PC-9 (cell line): Measurements from ENCODE around the gene ACP4. TPM values are rescaled to one million over a fixed set of nuclear protein-coding genes. Genes with fewer than 3 reads are reported as not detected.
"Not testable (repeated sequence)": the region's sequence is repeated elsewhere in the genome, so short reads cannot be mapped to it uniquely, and the experiment has no call there.

Experiments
- BruUV-seq: library from RNA; stranded (reverse); fragments of 400-500 nt; replicated peaks from 2 replicates; lab custom pipeline; 2021; lab: Mats Ljungman, UMichigan
- CTCF ChIA-PET: fragments of 300-600 bp; sonication (Branson Sonifier 250); formaldehyde crosslinking; loops from one replicate; lab custom pipeline; 2022; ENCODE audit warnings: antibody characterized with exemption; lab: Charles Lee
- POLR2A ChIA-PET: fragments of 300-600 bp; sonication (Branson Sonifier 250); formaldehyde crosslinking; loops from one replicate; lab custom pipeline; 2022; ENCODE audit warnings: antibody characterized with exemption; ENCODE audit not compliant: unreplicated experiment; lab: Charles Lee
- DNase-seq, 2 experiments: peaks; one replicate each; pipeline versions ENCODE4 v3.0.0 to v3.0.0-alpha.2; 2015 to 2022; ENCODE audit warnings: mixed read lengths in 1 of 2
- H2AFZ ChIP-seq: fragments of 200-600 bp; sonication (generic); 2 replicates; pipeline ENCODE4 v1.8.1; 2017; ENCODE audit warnings: antibody characterized with exemption
- H3F3A ChIP-seq: fragments of 200-600 bp; sonication (generic); 2 replicates; pipeline ENCODE4 v1.8.1; 2017; ENCODE audit warnings: antibody characterized with exemption, mild to moderate bottlenecking, low read depth; ENCODE audit not compliant: insufficient read depth
- H3K27ac ChIP-seq: fragments of 200-600 bp; sonication (generic); 2 replicates; pipeline ENCODE4 v1.6.1; 2016; ENCODE audit warnings: mixed run types
- H3K27me3 ChIP-seq: fragments of 200-600 bp; sonication (generic); 2 replicates; pipeline ENCODE4 v1.6.1; 2016; ENCODE audit warnings: low read depth, mixed run types; ENCODE audit not compliant: insufficient read depth
- H3K36me3 ChIP-seq: fragments of 200-600 bp; sonication (generic); 2 replicates; pipeline ENCODE4 v1.6.1; 2016; ENCODE audit warnings: low read depth, mixed run types
- H3K4me1 ChIP-seq: fragments of 200-600 bp; sonication (generic); replicated peaks from 2 replicates; pipeline ENCODE4 v1.6.1; 2016; ENCODE audit warnings: mixed run types; ENCODE audit not compliant: insufficient read depth
- H3K4me2 ChIP-seq: fragments of 200-600 bp; sonication (generic); 2 replicates; pipeline ENCODE4 v1.6.1; 2017; ENCODE audit warnings: mixed run types
- H3K4me3 ChIP-seq: fragments of 200-600 bp; sonication (generic); 2 replicates; pipeline ENCODE4 v1.6.1; 2016; ENCODE audit warnings: mixed run types
- H3K79me2 ChIP-seq: fragments of 200-600 bp; sonication (generic); 2 replicates; pipeline ENCODE4 v1.6.1; 2017; ENCODE audit warnings: low read depth, mixed run types
- H3K9me2 ChIP-seq: fragments of 200-600 bp; sonication (generic); 2 replicates; pipeline ENCODE4 v1.8.1; 2017; ENCODE audit warnings: mild to moderate bottlenecking; ENCODE audit not compliant: insufficient read depth
- H3K9me3 ChIP-seq: fragments of 200-600 bp; sonication (generic); 2 replicates; pipeline ENCODE4 v1.8.1; 2016; ENCODE audit warnings: low read depth; ENCODE audit not compliant: insufficient read depth
- H4K20me1 ChIP-seq: fragments of 200-600 bp; sonication (generic); 2 replicates; pipeline ENCODE4 v1.8.1; 2017; ENCODE audit not compliant: insufficient read depth
- CTCF ChIP-seq: fragments of 200-600 bp; sonication (generic); conservative IDR thresholded peaks from 2 replicates; pipeline ENCODE4 v1.6.1; 2017; ENCODE audit warnings: mixed run types, antibody characterized with exemption, mild to moderate bottlenecking, moderate library complexity
- EZH2 ChIP-seq: fragments of 200-600 bp; sonication (generic); IDR thresholded peaks from 2 replicates; pipeline ENCODE4 v1.8.0; 2017; ENCODE audit warnings: antibody characterized with exemption, low read depth
- intact Hi-C: fragments of 100-400 bp; cut with micrococcal nuclease; formaldehyde crosslinking; loops from one replicate; pipeline ENCODE4 v1.10.0; 2022; ENCODE audit not compliant: unreplicated experiment
- total RNA-seq: library from RNA; stranded (reverse); gene quantifications from 2 replicates; pipeline ENCODE4 v1.2.3, GENCODE V29; 2021

ACP4 gene
- total RNA-seq, 1 experiment from 2014 or later, result not detected

- no peak for TF ChIP-seq CTCF
- TF ChIP-seq EZH2, result no peak
- Histone ChIP-seq H3K36me3 (no peaks in the 10 kb centered on the region), H3K9me2 (no peaks in the 10 kb centered on the region), H2AFZ (no peak overlapping the region), H4K20me1 (no peaks in the 10 kb centered on the region), H3F3A (no peaks in the 10 kb centered on the region), H3K79me2 (no peaks in the 10 kb centered on the region), H3K4me2 (no peak overlapping the region), H3K4me3 (no peak overlapping the region), H3K4me1 (0 out of 2 replicates have a peak, but pooled peaks cover 4% of the 10 kb centered on the region), H3K27ac (no peak overlapping the region), H3K27me3 (peaks cover 30% of the 10 kb centered on the region; the same call in 1 of the 2 replicates), H3K9me3 (no peaks in the 10 kb centered on the region)
- intact Hi-C loops, result no loop called here
- ChIA-PET CTCF (no interaction called here), POLR2A (no interaction called here)
- no TSS peak for BruUV-seq
- DNase-seq, result no peak
These were observed 21.9 kb upstream of the ACP4 start for GRCh38 chr19:50768277-50768676.

GRCh38 chr19:50770164-50770563 is 20.1 kb upstream of the ACP4 start, which contains the start of gene GPR32:
Gene GPR32 (plus strand): TSS chr19:50770464. CDS start chr19:50770601, 137 bp downstream.
- POLR2A ChIA-PET, H3K9me3 ChIP-seq, H3K4me1 ChIP-seq, H3K4me2 ChIP-seq, intact Hi-C loops, H2AFZ ChIP-seq, H4K20me1 ChIP-seq, H3F3A ChIP-seq, H3K79me2 ChIP-seq, CTCF ChIA-PET, H3K9me2 ChIP-seq, H3K4me3 ChIP-seq, DNase-seq, H3K27ac ChIP-seq, H3K36me3 ChIP-seq, BruUV-seq: not testable (repeated sequence)
- peaks cover 33% of the 10 kb centered on the region for H3K27me3 ChIP-seq

GRCh38 chr19:50770888-50771287 is 19.3 kb upstream of the ACP4 start:
- no TSS peak for BruUV-seq
- H2AFZ ChIP-seq, result no peak overlapping the region
- intact Hi-C loops, result no loop called here

More at GRCh38 chr19:50770888-50771287, 19.3 kb upstream of the ACP4 start:
- Histone ChIP-seq H4K20me1 (no peaks in the 10 kb centered on the region), H3K9me3 (no peaks in the 10 kb centered on the region), H3K27ac (no peak overlapping the region), H3K36me3 (no peaks in the 10 kb centered on the region), H3K27me3 (peaks cover 40% of the 10 kb centered on the region), H3F3A (no peaks in the 10 kb centered on the region), H3K4me3 (no peak overlapping the region), H3K4me1 (0 out of 2 replicates have a peak, but pooled peaks cover 4% of the 10 kb centered on the region), H3K79me2 (no peaks in the 10 kb centered on the region), H3K9me2 (no peaks in the 10 kb centered on the region), H3K4me2 (no peak overlapping the region)
- no peak for DNase-seq
- CTCF ChIA-PET, result no interaction called here
- TF ChIP-seq EZH2, result no peak
- no peak for TF ChIP-seq CTCF
- POLR2A ChIA-PET, result no interaction called here
